ENCODE results near the gene JAKMIP1.

GRCh38 chr4:5976921-5977320 is 223.4 kb downstream of the JAKMIP1 start:
- TF ChIP-seq CTCF (IDR thresholded peaks at IDR 0.05) (no peak), POLR2A (IDR thresholded peaks at IDR 0.05) (no peak), POLR2AphosphoS5 (IDR thresholded peaks at IDR 0.05) (no peak)

Data from breast epithelium (tissue), 3 donors.